DND-41 (cell line): ENCODE measurements around the gene LRRC8E.

Source experiments
- ATAC-seq: fragments of 200-7000 bp; cut with Tn5 transposase; 3 replicates; pipeline ENCODE4 v1.9.1; 2021; ENCODE audit warnings: low read depth; ENCODE audit not compliant: insufficient read depth
- DNase-seq: peaks from one replicate; pipeline ENCODE4 v3.0.0-alpha.2; 2020
- H2AFZ ChIP-seq: 2 replicates; pipeline ENCODE4 v1.6.0; 2012; ENCODE audit warnings: low read depth, low read length
- H3K27ac ChIP-seq: 2 replicates; pipeline ENCODE4 v1.5.1; 2012; ENCODE audit warnings: low read length, inconsistent platforms
- H3K27me3 ChIP-seq: fragments of 200-600 bp; sonication (generic); 2 replicates; pipeline ENCODE4 v1.6.0; 2012; ENCODE audit warnings: low read length, mild to moderate bottlenecking, inconsistent platforms; ENCODE audit not compliant: insufficient read depth, poor library complexity
- H3K36me3 ChIP-seq: 2 replicates; pipeline ENCODE4 v1.5.1; 2012; ENCODE audit warnings: low read length, inconsistent platforms; ENCODE audit not compliant: insufficient read depth
- H3K4me1 ChIP-seq: 2 replicates; pipeline ENCODE4 v1.5.1; 2012; ENCODE audit warnings: mild to moderate bottlenecking, low read length; ENCODE audit not compliant: insufficient read depth
- H3K4me2 ChIP-seq: 2 replicates; pipeline ENCODE4 v1.6.0; 2012; ENCODE audit warnings: mild to moderate bottlenecking, moderate library complexity, low read length, inconsistent platforms; ENCODE audit not compliant: insufficient read depth
- H3K4me3 ChIP-seq, 2 experiments: fragments of 200-600 bp in 1 of 2; shearing (Covaris generic) in 1 of 2; 2 replicates each; pipeline ENCODE4 v1.5.1; 2012 to 2016; ENCODE audit warnings: inconsistent platforms in 2 of 2, low read length in 2 of 2, mild to moderate bottlenecking in 2 of 2, low read depth in 1 of 2, moderate library complexity in 1 of 2
- H3K79me2 ChIP-seq: 2 replicates; pipeline ENCODE4 v1.6.0; 2012; ENCODE audit warnings: low read length, inconsistent platforms; ENCODE audit not compliant: insufficient read depth
- H3K9ac ChIP-seq: 2 replicates; pipeline ENCODE4 v1.6.0; 2012; ENCODE audit warnings: low read depth, mild to moderate bottlenecking, inconsistent platforms, low read length, moderate library complexity
- H3K9me3 ChIP-seq: 2 replicates; pipeline ENCODE4 v1.5.1; 2012; ENCODE audit warnings: low read length, moderate library complexity, mild to moderate bottlenecking, inconsistent platforms; ENCODE audit not compliant: insufficient read depth, severe bottlenecking
- H4K20me1 ChIP-seq: 2 replicates; pipeline ENCODE4 v1.6.0; 2012; ENCODE audit warnings: low read length; ENCODE audit not compliant: insufficient read depth
- EZH2 ChIP-seq: IDR thresholded peaks from 3 replicates; pipeline ENCODE4 v1.6.1; 2012; ENCODE audit warnings: borderline replicate concordance, low read depth, mild to moderate bottlenecking, moderate library complexity, low read length, inconsistent platforms; ENCODE audit not compliant: severe bottlenecking
- TF ChIP-seq, protein P1 (sequence below): IDR thresholded peaks from 2 replicates; pipeline ENCODE4 v1.5.1; 2012; ENCODE audit warnings: borderline replicate concordance, low read length, moderate library complexity, mild to moderate bottlenecking; ENCODE audit not compliant: poor library complexity, severe bottlenecking; ENCODE audit errors: extremely low read depth

Gene LRRC8E

DNA sequence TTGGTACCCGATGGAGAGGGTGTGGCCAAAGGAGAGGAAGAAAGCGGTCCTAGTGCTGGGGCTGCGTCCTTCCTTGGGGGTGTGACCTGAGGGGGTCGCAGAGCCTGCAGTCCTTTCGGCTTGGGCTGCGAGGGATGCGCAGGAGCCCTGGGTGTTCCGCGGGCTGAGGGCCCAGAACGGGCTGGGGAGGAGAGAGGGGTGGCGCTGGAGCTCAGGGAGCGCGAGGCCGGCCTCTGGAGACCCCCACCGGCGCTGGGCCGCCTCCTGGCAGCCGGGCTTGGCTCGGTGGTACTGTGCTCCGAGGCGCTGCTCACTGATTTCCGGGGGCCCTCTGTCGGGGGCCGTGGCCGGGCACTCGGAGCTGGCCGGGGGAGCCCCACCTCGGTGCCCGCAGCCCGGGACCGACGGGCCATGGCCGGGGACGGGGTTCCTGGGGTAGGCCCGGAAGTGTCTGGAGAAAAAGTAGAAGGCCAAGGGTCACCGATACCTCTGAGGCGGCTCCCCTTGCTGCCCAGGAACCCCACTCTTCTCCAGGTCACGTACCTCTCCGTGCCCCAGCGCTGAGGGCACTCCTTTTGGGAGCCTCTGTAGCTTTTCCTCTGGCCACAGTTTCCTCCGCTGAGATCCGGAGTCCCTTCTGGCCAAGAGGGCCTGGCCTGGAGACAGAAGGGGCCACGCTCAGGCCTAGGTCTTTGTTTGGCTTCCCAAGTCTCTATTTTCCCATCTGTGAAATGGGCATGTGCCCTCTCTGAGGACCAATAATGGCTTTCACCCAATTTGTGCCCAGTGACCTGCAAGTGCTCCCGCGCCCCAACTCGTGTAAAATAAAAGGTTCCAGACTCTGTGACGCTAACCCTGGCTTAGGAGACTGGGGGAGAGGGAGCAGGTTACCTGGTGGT lies 15.8 kb upstream of the LRRC8E start:
- Histone ChIP-seq H3K9ac (no peak overlapping the region), H3K36me3 (no peaks in the 10 kb centered on the region), H4K20me1 (0 out of 2 replicates have a peak, but pooled peaks cover 9% of the 10 kb centered on the region), H3K4me2 (no peak overlapping the region), H3K4me3 (no peak overlapping the region), H3K9me3 (no peaks in the 10 kb centered on the region), H3K27me3 (no peaks in the 10 kb centered on the region), H3K4me1 (peaks cover 36% of the 10 kb centered on the region), H3K79me2 (no peaks in the 10 kb centered on the region), H3K27ac (no peak overlapping the region), H2AFZ (no peak overlapping the region)
- DNase-seq (no peak), ATAC-seq (no peak)
- TF ChIP-seq, protein P1, sequence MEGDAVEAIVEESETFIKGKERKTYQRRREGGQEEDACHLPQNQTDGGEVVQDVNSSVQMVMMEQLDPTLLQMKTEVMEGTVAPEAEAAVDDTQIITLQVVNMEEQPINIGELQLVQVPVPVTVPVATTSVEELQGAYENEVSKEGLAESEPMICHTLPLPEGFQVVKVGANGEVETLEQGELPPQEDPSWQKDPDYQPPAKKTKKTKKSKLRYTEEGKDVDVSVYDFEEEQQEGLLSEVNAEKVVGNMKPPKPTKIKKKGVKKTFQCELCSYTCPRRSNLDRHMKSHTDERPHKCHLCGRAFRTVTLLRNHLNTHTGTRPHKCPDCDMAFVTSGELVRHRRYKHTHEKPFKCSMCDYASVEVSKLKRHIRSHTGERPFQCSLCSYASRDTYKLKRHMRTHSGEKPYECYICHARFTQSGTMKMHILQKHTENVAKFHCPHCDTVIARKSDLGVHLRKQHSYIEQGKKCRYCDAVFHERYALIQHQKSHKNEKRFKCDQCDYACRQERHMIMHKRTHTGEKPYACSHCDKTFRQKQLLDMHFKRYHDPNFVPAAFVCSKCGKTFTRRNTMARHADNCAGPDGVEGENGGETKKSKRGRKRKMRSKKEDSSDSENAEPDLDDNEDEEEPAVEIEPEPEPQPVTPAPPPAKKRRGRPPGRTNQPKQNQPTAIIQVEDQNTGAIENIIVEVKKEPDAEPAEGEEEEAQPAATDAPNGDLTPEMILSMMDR: no peak
- no peak for TF ChIP-seq EZH2

- no peak for ATAC-seq
- Histone ChIP-seq H3K27me3 (no peaks in the 10 kb centered on the region), H3K4me2 (peak overlapping the region; percentile 66), H3K79me2 (no peaks in the 10 kb centered on the region), H3K27ac (0 out of 2 replicates have a peak overlapping the region, but pooled peaks have one; percentile 44), H2AFZ (peak overlapping the region; percentile 76), H3K9ac (peak overlapping the region; percentile 60), H3K4me1 (peaks cover 32% of the 10 kb centered on the region), H3K36me3 (no peaks in the 10 kb centered on the region), H3K4me3 (peak overlapping the region in 1 of 2 experiments; percentile 57; a peak in 2 of 4 replicates), H3K9me3 (no peaks in the 10 kb centered on the region), H4K20me1 (0 out of 2 replicates have a peak, but pooled peaks cover 9% of the 10 kb centered on the region)
- no peak for DNase-seq
- TF ChIP-seq, protein P1: no peak
Observed at GRCh38 chr19:7873304-7874075, 14.8 kb upstream of the LRRC8E start.

DNA sequence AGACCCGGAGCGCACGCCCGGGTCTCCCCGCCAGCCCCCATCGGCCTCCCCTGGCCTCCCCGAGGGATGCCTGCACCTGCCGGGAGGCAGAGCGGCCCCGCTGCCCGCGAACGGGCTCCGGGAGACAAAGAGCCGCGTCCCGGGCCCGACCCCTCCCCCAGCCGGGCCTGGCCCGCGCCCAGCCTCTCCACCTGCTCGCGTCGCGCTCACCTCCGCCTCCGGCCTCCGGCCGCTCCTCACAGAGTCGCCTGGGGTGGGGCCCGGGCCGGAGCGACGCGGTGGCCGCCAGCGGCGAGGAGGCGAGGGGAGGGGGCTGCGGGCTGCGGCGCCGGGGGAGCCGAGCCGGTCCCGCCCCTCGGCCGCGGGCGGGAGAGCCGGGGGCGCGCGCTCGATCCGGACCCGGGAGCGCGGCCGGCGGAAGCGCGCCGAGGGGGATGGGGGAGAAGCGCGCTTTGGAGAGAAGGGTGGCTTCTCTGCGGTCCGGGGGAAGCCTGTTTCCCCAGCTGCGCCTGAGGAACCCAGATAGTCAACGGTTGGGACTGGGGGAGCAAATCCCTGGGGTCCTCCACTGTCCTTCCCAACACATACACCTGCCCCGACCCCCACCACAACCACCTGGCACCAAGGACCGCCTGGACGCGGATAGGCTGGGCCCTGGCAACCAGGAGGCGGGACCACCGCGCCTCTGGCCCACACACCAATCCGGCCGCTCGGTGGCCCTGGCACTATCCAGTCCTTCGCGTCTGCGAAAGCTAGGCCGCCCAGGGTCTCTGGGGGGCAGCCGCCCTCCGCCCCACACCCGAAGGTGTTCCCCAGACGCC lies 14.0 kb upstream of the LRRC8E start, which contains the start of gene PRR36:
PRR36 (minus strand) TSS at position 315 of the 821 bp plus-strand sequence. CDS start 701 bp downstream, outside the sequence.
- Histone ChIP-seq H3K79me2 (no peaks in the 10 kb centered on the region), H3K9ac (peak within 1 kb of the TSS; percentile 60), H3K4me2 (peak within 1 kb of the TSS; percentile 66), H3K27me3 (no peaks in the 10 kb centered on the region), H3K9me3 (no peaks in the 10 kb centered on the region), H3K4me3 (peak within 1 kb of the TSS in 1 of 2 experiments; percentile 57; a peak in 2 of 4 replicates), H4K20me1 (0 out of 2 replicates have a peak, but pooled peaks cover 9% of the 10 kb centered on the region), H3K36me3 (no peaks in the 10 kb centered on the region), H3K4me1 (peaks cover 24% of the 10 kb centered on the region), H2AFZ (peak within 1 kb of the TSS; percentile 76), H3K27ac (peak within 1 kb of the TSS; percentile 70)
- DNase-seq (peak; percentile 53), ATAC-seq (peak; percentile 23; the same call in 1 of the 3 replicates)
- TF ChIP-seq, protein P1: no peak
- no peak for TF ChIP-seq EZH2
